Measurements from ENCODE around the gene TEX51. TPM values are rescaled to one million over a fixed set of nuclear protein-coding genes. Genes with fewer than 3 reads are reported as not detected.

TEX51 gene
- total RNA-seq, 1 donor from 2014 or later = not detected

GRCh38 chr2:126878601-126879000, 20.1 kb upstream of the TEX51 start:
- FAIRE-seq (no peak), DNase-seq (ENCODE audit: low read depth) (no peak)
- H3K4me3 ChIP-seq (ENCODE audit: low read depth, low read length) = no peak overlapping the region
- no peaks in the 10 kb centered on the region for H3K36me3 ChIP-seq (ENCODE audit: control insufficient read depth, insufficient read depth, low read length)
- no peak for TF ChIP-seq CTCF (IDR thresholded peaks at IDR 0.05; ENCODE audit: insufficient read depth, low read length, severe bottlenecking)
- H3K27me3 ChIP-seq (ENCODE audit: control insufficient read depth, insufficient read depth, low read length) = no peaks in the 10 kb centered on the region

GRCh38 chr2:126879348-126880298, 19.1 kb upstream of the TEX51 start:
- peak; percentile 98 for FAIRE-seq
- no peaks in the 10 kb centered on the region for H3K36me3 ChIP-seq (ENCODE audit: control insufficient read depth, insufficient read depth, low read length)
- no peak for DNase-seq (ENCODE audit: low read depth)

GRCh38 chr2:126880324-126880723, 18.4 kb upstream of the TEX51 start:
- Histone ChIP-seq H3K36me3 (ENCODE audit: control insufficient read depth, insufficient read depth, low read length) (no peaks in the 10 kb centered on the region), H3K27me3 (ENCODE audit: control insufficient read depth, insufficient read depth, low read length) (no peaks in the 10 kb centered on the region), H3K4me3 (ENCODE audit: low read depth, low read length) (no peak overlapping the region)
- FAIRE-seq (no peak), DNase-seq (ENCODE audit: low read depth) (no peak)
- no peak for TF ChIP-seq CTCF (IDR thresholded peaks at IDR 0.05; ENCODE audit: insufficient read depth, low read length, severe bottlenecking)

More at GRCh38 chr2:126879348-126880298, 19.1 kb upstream of the TEX51 start:
- H3K27me3 ChIP-seq (ENCODE audit: control insufficient read depth, insufficient read depth, low read length) = no peaks in the 10 kb centered on the region
- no peak for TF ChIP-seq CTCF (IDR thresholded peaks at IDR 0.05; ENCODE audit: insufficient read depth, low read length, severe bottlenecking)
- no peak overlapping the region for H3K4me3 ChIP-seq (ENCODE audit: low read depth, low read length)

- FAIRE-seq (peak; percentile 18), DNase-seq (ENCODE audit: low read depth) (no peak)
- Histone ChIP-seq H3K4me3 (ENCODE audit: low read depth, low read length) (no peak overlapping the region), H3K36me3 (ENCODE audit: control insufficient read depth, insufficient read depth, low read length) (no peaks in the 10 kb centered on the region), H3K27me3 (ENCODE audit: control insufficient read depth, insufficient read depth, low read length) (no peaks in the 10 kb centered on the region)
- no peak for TF ChIP-seq CTCF (IDR thresholded peaks at IDR 0.05; ENCODE audit: insufficient read depth, low read length, severe bottlenecking)
Observed at GRCh38 chr2:126880817-126881216, 17.9 kb upstream of the TEX51 start.

GRCh38 chr2:126881591-126881990, 17.1 kb upstream of the TEX51 start:
- no peaks in the 10 kb centered on the region for H3K36me3 ChIP-seq (ENCODE audit: control insufficient read depth, insufficient read depth, low read length)
- FAIRE-seq = no peak
- no peaks in the 10 kb centered on the region for H3K27me3 ChIP-seq (ENCODE audit: control insufficient read depth, insufficient read depth, low read length)
- no peak for TF ChIP-seq CTCF (IDR thresholded peaks at IDR 0.05; ENCODE audit: insufficient read depth, low read length, severe bottlenecking)
- H3K4me3 ChIP-seq (ENCODE audit: low read depth, low read length) = no peak overlapping the region
- no peak for DNase-seq (ENCODE audit: low read depth)
